IMR-90 (cell line): ENCODE measurements around the gene ADCY9. TPM values are rescaled to one million over a fixed set of nuclear protein-coding genes. Genes with fewer than 3 reads are reported as not detected.

Experiments used
- ATAC-seq: fragments of 200-7000 bp; cut with Tn5 transposase; 2 replicates; pipeline ENCODE4 v1.9.1; 2020; ENCODE audit warnings: low read depth, mild to moderate bottlenecking, moderate library complexity
- BruUV-seq: library from RNA; stranded (reverse); fragments of 400-500 nt; replicated peaks from 2 replicates; lab custom pipeline; 2021; lab: Mats Ljungman, UMichigan
- CTCF ChIA-PET: fragments of 300-600 bp; formaldehyde crosslinking; extraction: SDS; loops from one replicate; lab custom pipeline; 2021; ENCODE audit warnings: antibody characterized with exemption; lab: Yijun Ruan, JAX
- POLR2A ChIA-PET: fragments of 300-600 bp; sonication (Branson Sonifier 250); formaldehyde crosslinking; loops from one replicate; lab custom pipeline; 2022; ENCODE audit warnings: antibody characterized with exemption; ENCODE audit not compliant: unreplicated experiment; lab: Charles Lee
- DNase-seq: peaks from one replicate; pipeline ENCODE4 v3.0.0; 2013
- H2AFZ ChIP-seq: replicated peaks from 2 replicates; pipeline ENCODE3; 2013; ENCODE audit warnings: low read length, mild to moderate bottlenecking; ENCODE audit not compliant: poor library complexity
- H2AK5ac ChIP-seq: 2 replicates; pipeline ENCODE4 v1.6.1; 2013; ENCODE audit warnings: low read depth, low read length, inconsistent platforms
- H2AK9ac ChIP-seq: replicated peaks from 2 replicates; pipeline ENCODE3; 2013; ENCODE audit warnings: mild to moderate bottlenecking, low read depth, low read length, moderate library complexity; ENCODE audit not compliant: poor library complexity
- H2BK120ac ChIP-seq: 2 replicates; pipeline ENCODE4 v1.6.1; 2013; ENCODE audit warnings: low read depth, low read length, inconsistent platforms
- H2BK15ac ChIP-seq: 3 replicates; pipeline ENCODE4 v1.6.1; 2013; ENCODE audit warnings: low read depth, low read length, inconsistent platforms
- H2BK20ac ChIP-seq: 2 replicates; pipeline ENCODE4 v1.6.1; 2013; ENCODE audit warnings: low read depth, mild to moderate bottlenecking, inconsistent platforms, low read length, moderate library complexity
- H2BK5ac ChIP-seq: 2 replicates; pipeline ENCODE4 v1.6.1; 2013; ENCODE audit warnings: mild to moderate bottlenecking, low read depth, low read length, inconsistent platforms; ENCODE audit not compliant: poor library complexity, severe bottlenecking
- H3K14ac ChIP-seq: replicated peaks from 2 replicates; pipeline ENCODE4 v1.6.1; 2013; ENCODE audit warnings: low read depth, low read length, inconsistent platforms
- H3K18ac ChIP-seq: 2 replicates; pipeline ENCODE4 v1.6.1; 2013; ENCODE audit warnings: low read depth, low read length, control low read depth
- H3K23ac ChIP-seq: 2 replicates; pipeline ENCODE4 v1.6.1; 2013; ENCODE audit warnings: low read depth, low read length, inconsistent platforms
- H3K27ac ChIP-seq: 2 replicates; pipeline ENCODE4 v1.5.1; 2013; ENCODE audit warnings: mild to moderate bottlenecking, control low read depth, low read length; ENCODE audit not compliant: insufficient read depth
- H3K27me3 ChIP-seq: 2 replicates; pipeline ENCODE4 v1.6.1; 2013; ENCODE audit warnings: low read length; ENCODE audit not compliant: control insufficient read depth, insufficient read depth
- H3K36me3 ChIP-seq: 2 replicates; pipeline ENCODE4 v1.6.1; 2013; ENCODE audit warnings: low read length, mixed read lengths; ENCODE audit not compliant: control insufficient read depth, insufficient read depth
- H3K4ac ChIP-seq: 2 replicates; pipeline ENCODE4 v1.6.1; 2013; ENCODE audit warnings: low read depth, low read length, inconsistent platforms
- H3K4me1 ChIP-seq: 2 replicates; pipeline ENCODE4 v1.6.1; 2013; ENCODE audit warnings: low read length, mixed read lengths; ENCODE audit not compliant: control insufficient read depth, insufficient read depth
- H3K4me2 ChIP-seq: 2 replicates; pipeline ENCODE4 v1.6.1; 2013; ENCODE audit warnings: low read depth, mild to moderate bottlenecking, control low read depth, low read length, moderate library complexity
- H3K4me3 ChIP-seq: 2 replicates; pipeline ENCODE4 v1.5.1; 2013; ENCODE audit warnings: low read depth, mild to moderate bottlenecking, control low read depth, low read length, moderate library complexity; ENCODE audit not compliant: insufficient read depth
- H3K56ac ChIP-seq: 2 replicates; pipeline ENCODE4 v1.6.1; 2013; ENCODE audit warnings: low read length, inconsistent platforms; ENCODE audit not compliant: insufficient read depth; ENCODE audit errors: extremely low read depth
- H3K79me1 ChIP-seq, 2 experiments: 2 replicates each; pipeline ENCODE4 v1.6.1; 2013; ENCODE audit warnings: low read length in 2 of 2, inconsistent platforms in 1 of 2, low read depth in 1 of 2
- H3K9ac ChIP-seq: 2 replicates; pipeline ENCODE4 v1.6.1; 2013; ENCODE audit warnings: low read depth, low read length, control low read depth
- H3K9me1 ChIP-seq: 2 replicates; pipeline ENCODE4 v1.6.1; 2013; ENCODE audit warnings: low read length, inconsistent platforms; ENCODE audit not compliant: insufficient read depth
- H3K9me3 ChIP-seq: 2 replicates; pipeline ENCODE4 v1.6.1; 2013; ENCODE audit warnings: low read length; ENCODE audit not compliant: control insufficient read depth, insufficient read depth
- H4K20me1 ChIP-seq: 2 replicates; pipeline ENCODE4 v1.6.1; 2013; ENCODE audit warnings: low read length, inconsistent platforms; ENCODE audit not compliant: insufficient read depth
- H4K5ac ChIP-seq: 2 replicates; pipeline ENCODE4 v1.6.1; 2013; ENCODE audit warnings: mild to moderate bottlenecking, low read depth, low read length, control low read depth
- H4K8ac ChIP-seq, 2 experiments: 2 replicates each; pipeline ENCODE4 v1.6.1; 2013; ENCODE audit warnings: low read depth in 2 of 2, low read length in 2 of 2, control low read depth in 1 of 2, inconsistent platforms in 1 of 2
- H4K91ac ChIP-seq: 2 replicates; pipeline ENCODE4 v1.6.1; 2013; ENCODE audit warnings: low read depth, low read length, inconsistent platforms; ENCODE audit not compliant: insufficient read depth
- CEBPB ChIP-seq: IDR thresholded peaks from 2 replicates; pipeline ENCODE4 v1.6.1; 2012; ENCODE audit warnings: low read depth, low read length, improper control_type of control experiment
- CTCF ChIP-seq: conservative IDR thresholded peaks from 2 replicates; pipeline ENCODE4 v1.5.1; 2012; ENCODE audit warnings: mild to moderate bottlenecking, low read depth, low read length, improper control_type of control experiment
- ELK1 ChIP-seq: fragments of 150-350 bp; IDR thresholded peaks from 2 replicates; pipeline ENCODE4 v1.6.1; 2016; ENCODE audit warnings: low read depth, mild to moderate bottlenecking, low read length, moderate library complexity, borderline replicate concordance
- MAFK ChIP-seq: IDR thresholded peaks from 2 replicates; pipeline ENCODE4 v1.6.1; 2012; ENCODE audit warnings: low read depth, low read length, improper control_type of control experiment
- MAZ ChIP-seq: IDR thresholded peaks from 2 replicates; pipeline ENCODE4 v1.6.1; 2012; ENCODE audit warnings: low read depth, mild to moderate bottlenecking, low read length, improper control_type of control experiment, moderate library complexity, borderline replicate concordance
- MXI1 ChIP-seq: IDR thresholded peaks from 2 replicates; pipeline ENCODE4 v1.6.1; 2012; ENCODE audit warnings: low read depth, mild to moderate bottlenecking, low read length, moderate library complexity, borderline replicate concordance
- NFE2L2 ChIP-seq: fragments of 150-350 bp; IDR thresholded peaks from 2 replicates; pipeline ENCODE4 v1.6.1; 2016; ENCODE audit warnings: low read depth, mild to moderate bottlenecking, low read length
- POLR2A ChIP-seq: IDR thresholded peaks from 2 replicates; pipeline ENCODE4 v1.6.1; 2012; ENCODE audit warnings: mild to moderate bottlenecking, low read depth, low read length
- RAD21 ChIP-seq: IDR thresholded peaks from 2 replicates; pipeline ENCODE4 v1.6.1; 2012; ENCODE audit warnings: low read length, improper control_type of control experiment
- RCOR1 ChIP-seq: IDR thresholded peaks from 2 replicates; pipeline ENCODE4 v1.6.1; 2012; ENCODE audit warnings: mild to moderate bottlenecking, low read length, improper control_type of control experiment; ENCODE audit not compliant: insufficient replicate concordance
- SMC3 ChIP-seq: fragments of 150-350 bp; IDR thresholded peaks from 2 replicates; pipeline ENCODE4 v1.6.1; 2016; ENCODE audit warnings: low read depth, mild to moderate bottlenecking, antibody characterized with exemption, low read length, moderate library complexity
- USF2 ChIP-seq: fragments of 150-350 bp; IDR thresholded peaks from 2 replicates; pipeline ENCODE4 v1.6.1; 2017; ENCODE audit warnings: mild to moderate bottlenecking, antibody characterized with exemption, low read length, low read depth
- WGBS, 2 experiments: methylation state at CpG; one replicate each; pipeline versions ENCODE4 v1.1.5 to v1.1.7; 2013; ENCODE audit warnings: missing lambda C conversion rate in 2 of 2; ENCODE audit not compliant: insufficient read length in 1 of 2; ENCODE audit errors: extremely low coverage in 2 of 2; 5-methylcytosine and 5-hydroxymethylcytosine counted together
- dilution Hi-C: fragments of 300-500 bp; cut with HindIII; formaldehyde crosslinking; loops from one replicate; pipeline ENCODE4 v1.14.3; 2018; ENCODE audit warnings: low sequenced_read_pairs; ENCODE audit not compliant: unreplicated experiment
- in situ Hi-C: fragments of 300-500 bp; cut with MboI; formaldehyde crosslinking; loops from 3 replicates; pipeline ENCODE4 v1.14.3; 2019; ENCODE audit warnings: low sequenced_read_pairs, inconsistent platforms, mixed read lengths
- intact Hi-C: fragments of 100-400 bp; cut with micrococcal nuclease; formaldehyde crosslinking; loops from 2 replicates; pipeline ENCODE4 v1.10.0; 2022
- polyA plus RNA-seq, 3 experiments: library from polyadenylated mRNA; depleted of rRNA; stranded (reverse); fragments of >200 nt; gene quantifications; 2 replicates each; pipeline ENCODE4 v1.2.3, GENCODE V29; 2012; ENCODE audit warnings: low replicate concordance in 1 of 3
- total RNA-seq: library from RNA; depleted of rRNA; stranded (reverse); fragments of >200 nt; gene quantifications from 2 replicates; pipeline ENCODE4 v1.2.3, GENCODE V29; 2012

The ADCY9 gene
- total and polyA plus RNA-seq, 2 of the 4 experiments (the other 2 are of a cell fraction) = 5.4 to 12.5 TPM

GRCh38 chr16:3953728-3954410 lies 162.4 kb downstream of the ADCY9 start:
- H3K27me3 ChIP-seq = no peaks in the 10 kb centered on the region
- TF ChIP-seq RCOR1 (no peak), CEBPB (no peak), MXI1 (no peak), MAFK (no peak), USF2 (no peak), POLR2A (no peak), ELK1 (no peak), MAZ (no peak), RAD21 (no peak), NFE2L2 (no peak), SMC3 (no peak), CTCF (no peak)
- no peak overlapping the region for H2BK15ac ChIP-seq
- H3K9me3 ChIP-seq = no peaks in the 10 kb centered on the region
- in situ Hi-C loops = no loop called here
- H2BK5ac ChIP-seq = no peak overlapping the region
- H2AFZ ChIP-seq = peak overlapping the region; percentile 69
- H3K4me2 ChIP-seq = no peak overlapping the region
- ATAC-seq (no peak), DNase-seq (no peak)
- H2AK9ac ChIP-seq = peak overlapping the region; percentile 66
- no peak overlapping the region for H3K23ac ChIP-seq
- H2BK20ac ChIP-seq = no peak overlapping the region
- BruUV-seq = no TSS peak
- H4K5ac ChIP-seq = no peak overlapping the region; the same call in 1 of the 2 replicates
- H4K8ac ChIP-seq = no peak overlapping the region
- H2BK120ac ChIP-seq = peak overlapping the region; percentile 6; the same call in 1 of the 2 replicates
- H3K18ac ChIP-seq = no peak overlapping the region
- no peak overlapping the region for H3K4me3 ChIP-seq
- intact Hi-C loops = no loop called here
- H4K91ac ChIP-seq = no peak overlapping the region
- CTCF ChIA-PET = interaction anchor here (0.6 to 1.1 kb wide), 3 partner anchors 14 to 40 kb away, joined by 3 to 8 read pairs (median 3); no protein-coding TSS in a partner anchor
- H3K27ac ChIP-seq = no peak overlapping the region
- POLR2A ChIA-PET = no interaction called here
- WGBS, 2 experiments = 100% methylated on average over 5 of the region's 24 CpGs; no CpG with 5 or more reads in 1 of the 2 experiments
- H3K56ac ChIP-seq = no peak overlapping the region
- H3K14ac ChIP-seq = no peak overlapping the region
- no peaks in the 10 kb centered on the region for H4K20me1 ChIP-seq
- dilution Hi-C loops = no loop called here
- peak overlapping the region; percentile 47; the same call in 1 of the 2 replicates for H2AK5ac ChIP-seq
- H3K4ac ChIP-seq = peak overlapping the region; percentile 13; the same call in 1 of the 2 replicates
- peaks cover 15% of the 10 kb centered on the region; the same call in 1 of the 2 replicates for H3K9me1 ChIP-seq
- H3K9ac ChIP-seq = no peak overlapping the region
- H3K4me1 ChIP-seq = peaks cover 20% of the 10 kb centered on the region
- H3K36me3 ChIP-seq = no peaks in the 10 kb centered on the region
- H3K79me1 ChIP-seq = peaks cover 1 to 9% of the 10 kb centered on the region in 2 experiments; a peak in 3 of 4 replicates
